HPDE6-E6E7 (cell line): ENCODE data around the gene EPHB2.
"Not testable (repeated sequence)": the region's sequence is repeated elsewhere in the genome, so short reads cannot be mapped to it uniquely, and the experiment has no call there.

Experiments used
- DNase-seq: peaks from one replicate; pipeline ENCODE4 v3.0.0; 2011; ENCODE audit warnings: missing footprints; ENCODE audit errors: extremely low spot score

The EPHB2 gene

GRCh38 chr1:22836850-22837249, 126.2 kb downstream of the EPHB2 start:
- DNase-seq: no peak

- no peak for DNase-seq
Observed at GRCh38 chr1:22837332-22837731, 126.7 kb downstream of the EPHB2 start.

- no peak for DNase-seq
Observed at GRCh38 chr1:22838965-22839364, 128.3 kb downstream of the EPHB2 start.

- no peak for DNase-seq
Observed at GRCh38 chr1:22839806-22840205, 129.2 kb downstream of the EPHB2 start.

- no peak for DNase-seq
Observed at GRCh38 chr1:22841142-22841541, 130.5 kb downstream of the EPHB2 start.

- DNase-seq: no peak
Observed at GRCh38 chr1:22841860-22842281, 131.2 kb downstream of the EPHB2 start.

GRCh38 chr1:22843441-22844183, 133.0 kb downstream of the EPHB2 start:
- DNase-seq: not testable (repeated sequence)

GRCh38 chr1:22844621-22845020, 134.0 kb downstream of the EPHB2 start:
- no peak for DNase-seq

GRCh38 chr1:22845398-22845935, 134.8 kb downstream of the EPHB2 start:
- DNase-seq: no peak

- DNase-seq: no peak
Observed at GRCh38 chr1:22846458-22846857, 135.8 kb downstream of the EPHB2 start.

GRCh38 chr1:22847249-22847648, 136.6 kb downstream of the EPHB2 start:
- DNase-seq: no peak

GRCh38 chr1:22847709-22848108, 137.1 kb downstream of the EPHB2 start:
- DNase-seq: no peak

GRCh38 chr1:22848405-22848804, 137.8 kb downstream of the EPHB2 start:
- DNase-seq: no peak

GRCh38 chr1:22849770-22850169, 139.1 kb downstream of the EPHB2 start:
- no peak for DNase-seq

GRCh38 chr1:22850281-22850680, 139.6 kb downstream of the EPHB2 start:
- no peak for DNase-seq

GRCh38 chr1:22850681-22851080, 140.0 kb downstream of the EPHB2 start:
- no peak for DNase-seq

- no peak for DNase-seq
Observed at GRCh38 chr1:22851517-22851916, 140.9 kb downstream of the EPHB2 start.

- no peak for DNase-seq
Observed at GRCh38 chr1:22852144-22852655, 141.6 kb downstream of the EPHB2 start.

GRCh38 chr1:22853651-22854185, 143.1 kb downstream of the EPHB2 start:
- no peak for DNase-seq

GRCh38 chr1:22854688-22855565, 144.3 kb downstream of the EPHB2 start:
- no peak for DNase-seq

- no peak for DNase-seq
Observed at GRCh38 chr1:22855668-22856606, 145.3 kb downstream of the EPHB2 start.
